HG02571 (cell line): ENCODE results near the gene ERCC1.

Source experiments
- ATAC-seq: cut with Tn5 transposase; IDR thresholded peaks from one replicate; pipeline ENCODE4 v1.9.1; 2021; ENCODE audit warnings: mild to moderate bottlenecking, moderate library complexity; ENCODE audit not compliant: unreplicated experiment

Gene ERCC1

GRCh38 chr19:45370410-45371204, 53.1 kb downstream of the ERCC1 start, which contains the start of gene ERCC2:
Gene ERCC2, minus strand, starts transcription at chr19:45370573. Its CDS starts 33 bp downstream, at chr19:45370540.
- peak; percentile 94 for ATAC-seq

GRCh38 chr19:45368737-45369340, 54.9 kb downstream of the ERCC1 start:
- no peak for ATAC-seq

GRCh38 chr19:45368127-45368526, 55.6 kb downstream of the ERCC1 start:
- ATAC-seq, result no peak

DNA sequence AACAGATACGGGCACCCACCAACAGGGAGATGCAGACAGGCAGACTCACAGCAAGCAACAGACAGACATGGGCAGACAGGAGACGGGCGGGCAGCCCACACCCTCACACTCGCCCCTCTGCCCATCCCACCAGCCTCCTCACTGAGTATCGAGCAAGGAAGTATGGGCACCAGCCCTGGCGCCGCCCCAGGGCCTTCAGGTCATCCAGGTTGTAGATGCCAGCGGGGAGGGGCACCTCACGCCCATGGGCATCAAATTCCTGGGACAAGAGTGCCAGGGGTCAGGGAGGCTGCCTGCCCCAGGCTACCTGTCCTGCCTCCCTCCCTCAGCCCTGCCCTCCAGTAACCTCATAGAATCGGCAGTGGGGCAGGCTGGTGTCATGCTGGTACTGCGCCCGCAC, 59.0 kb downstream of the ERCC1 start:
- ATAC-seq, result no peak

GRCh38 chr19:45363861-45364459, 59.8 kb downstream of the ERCC1 start:
- no peak for ATAC-seq

GRCh38 chr19:45362291-45362690, 61.4 kb downstream of the ERCC1 start:
- ATAC-seq, result no peak

DNA sequence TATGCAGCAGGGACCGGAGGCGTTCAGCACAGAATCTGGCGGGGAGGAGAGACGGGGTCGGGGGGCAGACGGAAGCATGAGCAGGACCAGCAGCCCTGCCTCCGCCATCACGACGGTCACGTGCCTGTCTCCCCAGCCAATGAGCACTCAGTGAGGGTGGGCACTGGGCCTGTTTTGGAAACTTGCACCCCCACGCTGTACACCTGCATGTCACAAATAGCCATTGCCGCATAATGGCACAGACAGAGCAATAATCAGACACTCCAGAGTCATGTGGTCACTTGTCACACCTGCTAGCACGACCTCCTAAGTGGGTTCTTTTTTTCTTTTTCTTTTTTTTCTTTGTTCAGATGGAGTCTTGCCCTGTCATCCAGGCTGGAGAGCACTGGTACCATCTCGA, 62.1 kb downstream of the ERCC1 start:
- no peak for ATAC-seq

- ATAC-seq, result no peak
Observed at GRCh38 chr19:45358213-45358792, 65.4 kb downstream of the ERCC1 start.

DNA sequence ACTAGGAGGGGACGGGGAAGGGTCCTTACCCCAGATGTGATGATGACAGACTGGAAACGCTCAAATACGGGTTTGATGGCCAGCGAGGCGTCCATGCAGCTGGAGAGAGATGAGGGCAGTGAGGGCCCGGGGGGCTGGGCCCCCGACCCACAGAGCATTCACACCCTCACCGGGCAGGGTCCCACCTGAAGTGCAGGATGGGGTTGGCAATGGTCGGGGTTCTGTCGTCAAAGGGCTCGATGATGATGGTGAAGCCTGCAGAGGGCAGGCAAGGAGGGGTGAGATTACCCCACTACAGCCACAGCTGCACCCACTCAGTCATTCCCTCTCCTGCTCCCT, 66.3 kb downstream of the ERCC1 start:
- ATAC-seq, result no peak
